Panc1 (cell line): Measurements from ENCODE around the gene MAPK6. TPM values are rescaled to one million over a fixed set of nuclear protein-coding genes. Genes with fewer than 3 reads are reported as not detected.

Experiments used
- ATAC-seq: fragments of 200-7000 bp; cut with Tn5 transposase; 2 replicates; pipeline ENCODE4 v1.9.1; 2020; ENCODE audit warnings: mild to moderate bottlenecking, moderate library complexity
- BruUV-seq: library from RNA; stranded (reverse); fragments of 400-500 nt; replicated peaks from 2 replicates; lab custom pipeline; 2021; lab: Mats Ljungman, UMichigan
- CTCF ChIA-PET: fragments of 300-600 bp; sonication (Branson Sonifier 250); formaldehyde crosslinking; loops from one replicate; lab custom pipeline; 2022; ENCODE audit warnings: antibody characterized with exemption; lab: Charles Lee
- POLR2A ChIA-PET: fragments of 300-600 bp; sonication (Branson Sonifier 250); formaldehyde crosslinking; loops from one replicate; lab custom pipeline; 2022; ENCODE audit warnings: antibody characterized with exemption; lab: Charles Lee
- DNase-seq: peaks from one replicate; pipeline ENCODE4 v3.0.0-alpha.2; 2010; ENCODE audit warnings: low read depth, low spot score
- H3K27ac ChIP-seq: 2 replicates; pipeline ENCODE4 v1.5.1; 2011; ENCODE audit warnings: mild to moderate bottlenecking, low read length, inconsistent platforms
- H3K27me3 ChIP-seq: fragments of 200-500 bp; sonication (Bioruptor generic); 2 replicates; pipeline ENCODE4 v1.6.0; 2014; ENCODE audit warnings: low read length, inconsistent platforms; ENCODE audit not compliant: control insufficient read depth, insufficient read depth
- H3K36me3 ChIP-seq: fragments of 200-500 bp; sonication (Bioruptor generic); 2 replicates; pipeline ENCODE4 v1.5.1; 2014; ENCODE audit warnings: inconsistent platforms, mild to moderate bottlenecking, low read length, moderate library complexity; ENCODE audit not compliant: control insufficient read depth, insufficient read depth
- H3K4me1 ChIP-seq: 2 replicates; pipeline ENCODE4 v1.5.1; 2011; ENCODE audit warnings: inconsistent platforms, mild to moderate bottlenecking, low read length, moderate library complexity; ENCODE audit not compliant: control insufficient read depth, insufficient read depth
- H3K4me3 ChIP-seq, 2 experiments: 2 replicates each; pipeline ENCODE4 v1.5.1; 2011 to 2012; ENCODE audit warnings: low read depth in 2 of 2, low read length in 2 of 2, mild to moderate bottlenecking in 2 of 2, inconsistent platforms in 1 of 2, moderate library complexity in 1 of 2
- H3K9me3 ChIP-seq: fragments of 200-500 bp; sonication (Bioruptor generic); 2 replicates; pipeline ENCODE4 v1.5.1; 2014; ENCODE audit warnings: low read depth, mild to moderate bottlenecking, inconsistent platforms, low read length, moderate library complexity; ENCODE audit not compliant: control insufficient read depth, insufficient read depth
- CTCF ChIP-seq: fragments of 450-650 bp; IDR thresholded peaks from 2 replicates; pipeline ENCODE4 v1.5.1; 2017; ENCODE audit warnings: mild to moderate bottlenecking
- POLR2AphosphoS5 ChIP-seq: IDR thresholded peaks from 2 replicates; pipeline ENCODE4 v1.6.1; 2012; ENCODE audit warnings: mild to moderate bottlenecking, low read depth, low read length, moderate library complexity
- REST ChIP-seq, 2 experiments: IDR thresholded peaks; 2 replicates each; pipeline ENCODE4 v1.6.1; 2011 to 2012; ENCODE audit warnings: low read depth in 2 of 2, control low read depth in 1 of 2, low read length in 1 of 2, mild to moderate bottlenecking in 1 of 2, moderate library complexity in 1 of 2; ENCODE audit not compliant: insufficient read depth in 1 of 2
- SIN3A ChIP-seq: IDR thresholded peaks from 2 replicates; pipeline ENCODE4 v1.6.1; 2012; ENCODE audit warnings: low read depth, mild to moderate bottlenecking, low read length, moderate library complexity, borderline replicate concordance; ENCODE audit not compliant: insufficient read depth
- TCF7L2 ChIP-seq: IDR thresholded peaks from 2 replicates; pipeline ENCODE4 v1.6.1; 2011; ENCODE audit warnings: mild to moderate bottlenecking, low read depth, low read length, inconsistent platforms
- in situ Hi-C: cut with HindIII; loops from 2 replicates; pipeline ENCODE4 v1.10.0; 2016; ENCODE audit warnings: low sequenced_read_pairs, low pct_unique_long_range_greater_than_20kb
- intact Hi-C: fragments of 100-400 bp; cut with micrococcal nuclease; formaldehyde crosslinking; loops from one replicate; pipeline ENCODE4 v1.10.0; 2022; ENCODE audit not compliant: unreplicated experiment
- total RNA-seq: library from RNA; stranded (reverse); gene quantifications from one replicate; pipeline ENCODE4 v1.2.1, GENCODE V29; 2021; ENCODE audit not compliant: unreplicated experiment

Gene MAPK6
- total RNA-seq, 1 experiment from 2014 or later: 66.6 TPM

- intact Hi-C loops (no loop called here), in situ Hi-C loops (no loop called here)
- no TSS peak for BruUV-seq
- CTCF ChIA-PET: interaction anchor here (0.7 kb wide), 1 partner anchor 542 kb away, joined by 4 read pairs; no protein-coding TSS in a partner anchor
- no peaks in the 10 kb centered on the region for H3K36me3 ChIP-seq
- no peaks in the 10 kb centered on the region for H3K9me3 ChIP-seq
- POLR2A ChIA-PET: no interaction called here
- no peak overlapping the region for H3K4me3 ChIP-seq
- no peaks in the 10 kb centered on the region for H3K27me3 ChIP-seq
- TF ChIP-seq TCF7L2: no peak
- no peak for TF ChIP-seq SIN3A
- no peak for TF ChIP-seq REST (IDR thresholded peaks at IDR 0.05; ENCODE audit: insufficient read depth in 1 of 2, low read depth in 2 of 2, low read length in 1 of 2)
- TF ChIP-seq CTCF: no peak
- no peak for TF ChIP-seq POLR2AphosphoS5
- no peak overlapping the region; the same call in 1 of the 2 replicates for H3K27ac ChIP-seq
- DNase-seq (no peak), ATAC-seq (no peak)
- no peaks in the 10 kb centered on the region for H3K4me1 ChIP-seq
Measured at GRCh38 chr15:52109559-52110451, 90.8 kb downstream of the MAPK6 start.

- no peak overlapping the region; a peak in 1 of 4 replicates for H3K4me3 ChIP-seq
- ATAC-seq (no peak), DNase-seq (no peak)
- in situ Hi-C loops (no loop called here), intact Hi-C loops (no loop called here)
- no peaks in the 10 kb centered on the region for H3K4me1 ChIP-seq
- H3K36me3 ChIP-seq: no peaks in the 10 kb centered on the region
- H3K9me3 ChIP-seq: no peaks in the 10 kb centered on the region
- ChIA-PET CTCF (no interaction called here), POLR2A (no interaction called here)
- no peaks in the 10 kb centered on the region for H3K27me3 ChIP-seq
- TF ChIP-seq SIN3A: no peak
- no peak for TF ChIP-seq TCF7L2
- no peak for TF ChIP-seq REST (IDR thresholded peaks at IDR 0.05; ENCODE audit: insufficient read depth in 1 of 2, low read depth in 2 of 2, low read length in 1 of 2)
- no peak for TF ChIP-seq CTCF
- TF ChIP-seq POLR2AphosphoS5: no peak
- BruUV-seq: no TSS peak
- H3K27ac ChIP-seq: no peak overlapping the region
Measured at GRCh38 chr15:52111517-52112202, 92.6 kb downstream of the MAPK6 start.
